T-helper 2 cell (primary cell): Measurements from ENCODE around the gene TEX26.

ENCODE experiments used
- DNase-seq, 5 experiments: peaks; one replicate each; pipeline versions ENCODE4 v3.0.0 to v3.0.0-alpha.2; 2012 to 2022

TEX26 gene

DNA sequence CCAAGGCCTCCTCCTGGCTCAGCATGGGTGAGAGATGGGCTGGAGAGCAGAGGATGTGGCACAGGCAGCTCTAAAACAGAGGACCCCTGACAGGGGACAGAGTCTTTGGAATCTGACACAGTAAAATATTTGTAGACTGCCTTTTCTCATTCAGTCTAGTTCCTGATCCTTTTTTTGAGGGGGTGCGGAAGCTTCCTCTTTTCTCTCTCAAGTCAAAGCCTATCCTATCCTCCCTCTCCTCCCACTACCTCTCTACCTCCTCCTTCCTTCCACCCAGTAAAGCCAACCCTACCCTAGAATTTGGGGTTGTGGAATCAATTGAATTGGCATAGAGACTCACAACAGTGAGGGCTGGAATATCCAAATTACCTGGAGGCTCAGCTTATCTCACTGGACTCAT is 82.0 kb downstream of the TEX26 start:
- no peak for DNase-seq

DNA sequence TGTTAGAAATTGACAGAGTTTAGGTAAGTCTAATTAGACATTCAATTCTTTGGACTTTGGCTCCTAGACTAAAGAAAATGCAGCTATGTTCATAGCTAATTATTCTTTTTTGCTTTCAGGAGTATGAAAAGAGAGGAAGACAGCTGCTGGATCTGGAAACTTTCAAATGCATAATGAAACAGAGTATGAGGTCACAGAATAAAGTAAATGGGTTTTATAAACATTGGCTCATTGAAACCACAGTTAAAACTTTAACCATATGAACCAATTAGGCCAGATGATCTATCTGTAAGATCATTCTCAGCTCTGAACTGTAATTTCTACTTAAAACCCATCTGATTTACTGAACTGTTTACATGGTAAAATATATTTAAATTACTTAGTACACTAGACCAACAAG is 82.7 kb downstream of the TEX26 start:
- DNase-seq = no peak

DNA sequence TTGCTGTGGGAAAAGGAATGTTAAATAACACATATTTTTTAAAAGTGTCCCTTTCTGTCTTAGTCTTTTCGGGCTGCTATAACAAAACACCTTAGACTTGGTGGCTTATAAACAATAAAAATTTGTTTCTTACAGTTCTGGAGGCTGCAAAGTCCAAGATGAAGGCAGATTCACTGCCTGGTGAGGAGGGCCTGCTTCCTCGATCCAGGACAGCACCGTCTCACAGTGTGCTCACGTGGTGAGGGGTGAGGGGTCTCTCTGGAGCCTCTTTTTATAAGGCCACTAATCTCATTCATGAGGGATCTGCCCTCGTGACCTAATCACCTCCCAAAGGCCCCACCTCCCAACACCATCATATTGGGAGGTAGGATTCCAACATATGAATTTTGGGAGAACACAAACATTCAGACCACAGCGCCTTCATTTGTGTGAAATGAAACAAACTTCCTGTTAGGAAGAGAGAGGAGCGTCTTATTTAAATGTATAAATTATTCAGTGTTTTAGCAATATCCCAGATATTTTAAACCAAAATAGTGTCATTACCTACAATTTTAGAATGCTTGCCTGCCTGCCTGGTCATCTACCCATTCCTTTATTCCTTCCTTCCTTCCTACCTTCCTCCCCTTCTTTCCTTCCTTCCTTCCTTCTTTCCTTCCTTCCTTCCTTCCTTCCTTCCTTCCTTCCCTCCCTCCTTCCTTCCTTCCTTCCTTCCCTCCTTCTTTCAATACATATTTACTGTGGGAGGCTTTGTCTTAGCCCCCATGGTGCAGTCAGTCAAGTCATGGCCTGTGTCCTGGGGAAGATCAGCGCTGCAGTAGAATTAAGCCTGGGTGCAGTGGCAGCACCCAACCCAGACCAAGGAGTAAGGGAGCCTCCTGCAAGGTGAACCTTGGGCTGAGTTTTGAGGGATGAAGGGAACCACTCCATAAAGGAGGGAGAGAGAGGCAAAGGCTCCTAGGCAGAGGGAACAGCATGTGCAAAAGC is 84.2 kb downstream of the TEX26 start:
- no peak for DNase-seq

- no peak for DNase-seq
Measured at GRCh38 chr13:31018511-31018910, 86.1 kb downstream of the TEX26 start.

- no peak for DNase-seq
Measured at GRCh38 chr13:31020996-31021395, 88.5 kb downstream of the TEX26 start.

GRCh38 chr13:31022288-31022895 is 89.9 kb downstream of the TEX26 start:
- no peak for DNase-seq

- no peak for DNase-seq
Measured at GRCh38 chr13:31022928-31023530, 90.6 kb downstream of the TEX26 start.
